ENCODE data around the gene GPC2.

The GPC2 gene

DNA sequence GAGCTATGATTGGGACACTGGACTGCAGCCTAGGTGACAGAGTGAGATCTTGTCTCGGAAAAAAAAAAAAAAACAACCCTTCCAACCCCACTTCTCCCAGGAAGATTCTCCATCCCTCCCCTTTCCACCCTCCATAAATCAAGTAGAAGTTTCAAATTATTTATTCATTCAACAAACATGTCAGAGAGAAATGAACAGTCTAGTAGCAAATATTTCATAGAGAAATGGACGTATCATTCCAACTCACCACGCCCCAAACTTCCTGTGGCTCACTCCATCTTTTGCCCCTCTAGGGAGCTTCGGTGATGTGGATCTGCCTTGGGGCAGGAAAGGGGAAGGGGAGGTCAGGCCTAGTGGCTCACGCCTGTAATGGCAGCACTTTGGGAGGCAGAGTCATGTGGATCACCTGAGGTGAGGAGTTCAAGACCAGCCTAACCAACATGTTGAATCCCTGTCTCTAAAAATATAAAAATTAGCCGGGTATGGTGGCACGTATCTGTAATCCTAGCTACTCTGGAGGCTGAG lies 18.0 kb downstream of the GPC2 start:
- Histone ChIP-seq H3K4me3 (replicated peaks; ENCODE audit: insufficient read depth, low read length) (peak overlapping the region; percentile 79), H3K27ac (replicated peaks) (peak overlapping the region; percentile 65), H3K27me3 (ENCODE audit: insufficient read depth, poor library complexity, severe bottlenecking) (no peaks in the 10 kb centered on the region)
- TF ChIP-seq REST (IDR thresholded peaks at IDR 0.05; ENCODE audit: insufficient replicate concordance, low read depth) (no peak), POLR2AphosphoS5 (IDR thresholded peaks at IDR 0.05; ENCODE audit: low read depth) (no peak), GABPA (IDR thresholded peaks at IDR 0.05; ENCODE audit: low read depth) (no peak), SPI1 (IDR thresholded peaks at IDR 0.05; ENCODE audit: borderline replicate concordance, low read depth) (no peak)
- TF ChIP-seq, protein P1, sequence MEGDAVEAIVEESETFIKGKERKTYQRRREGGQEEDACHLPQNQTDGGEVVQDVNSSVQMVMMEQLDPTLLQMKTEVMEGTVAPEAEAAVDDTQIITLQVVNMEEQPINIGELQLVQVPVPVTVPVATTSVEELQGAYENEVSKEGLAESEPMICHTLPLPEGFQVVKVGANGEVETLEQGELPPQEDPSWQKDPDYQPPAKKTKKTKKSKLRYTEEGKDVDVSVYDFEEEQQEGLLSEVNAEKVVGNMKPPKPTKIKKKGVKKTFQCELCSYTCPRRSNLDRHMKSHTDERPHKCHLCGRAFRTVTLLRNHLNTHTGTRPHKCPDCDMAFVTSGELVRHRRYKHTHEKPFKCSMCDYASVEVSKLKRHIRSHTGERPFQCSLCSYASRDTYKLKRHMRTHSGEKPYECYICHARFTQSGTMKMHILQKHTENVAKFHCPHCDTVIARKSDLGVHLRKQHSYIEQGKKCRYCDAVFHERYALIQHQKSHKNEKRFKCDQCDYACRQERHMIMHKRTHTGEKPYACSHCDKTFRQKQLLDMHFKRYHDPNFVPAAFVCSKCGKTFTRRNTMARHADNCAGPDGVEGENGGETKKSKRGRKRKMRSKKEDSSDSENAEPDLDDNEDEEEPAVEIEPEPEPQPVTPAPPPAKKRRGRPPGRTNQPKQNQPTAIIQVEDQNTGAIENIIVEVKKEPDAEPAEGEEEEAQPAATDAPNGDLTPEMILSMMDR (IDR thresholded peaks at IDR 0.05; ENCODE audit: insufficient read depth, low read length): no peak
- DNase-seq (ENCODE audit: low read depth in 1 of 2, low spot score in 1 of 2): peak in 1 of 2 experiments; percentile 43

GRCh38 chr7:100158229-100159098 lies 18.7 kb downstream of the GPC2 start, which contains the start of gene TRAPPC14:
Gene TRAPPC14 (minus strand): TSS chr7:100158723. CDS start chr7:100158499, 224 bp downstream.
- peak; percentile 65 to 93 for DNase-seq (ENCODE audit: low read depth in 1 of 2, low spot score in 1 of 2)
- no peaks in the 10 kb centered on the region for H3K27me3 ChIP-seq (ENCODE audit: insufficient read depth, poor library complexity, severe bottlenecking)
- TF ChIP-seq, protein P1 (IDR thresholded peaks at IDR 0.05; ENCODE audit: insufficient read depth, low read length): no peak
- peak; percentile 79 for TF ChIP-seq SPI1 (IDR thresholded peaks at IDR 0.05; ENCODE audit: borderline replicate concordance, low read depth)
- TF ChIP-seq POLR2AphosphoS5 (IDR thresholded peaks at IDR 0.05; ENCODE audit: low read depth): peak; percentile 36
- TF ChIP-seq GABPA (IDR thresholded peaks at IDR 0.05; ENCODE audit: low read depth): peak; percentile 81
- TF ChIP-seq REST (IDR thresholded peaks at IDR 0.05; ENCODE audit: insufficient replicate concordance, low read depth): no peak

GRCh38 chr7:100157334-100158228 lies 19.6 kb downstream of the GPC2 start:
- peak; percentile 50 to 59 for DNase-seq (ENCODE audit: low read depth in 1 of 2, low spot score in 1 of 2)
- TF ChIP-seq SPI1 (IDR thresholded peaks at IDR 0.05; ENCODE audit: borderline replicate concordance, low read depth) (no peak), REST (IDR thresholded peaks at IDR 0.05; ENCODE audit: insufficient replicate concordance, low read depth) (no peak), POLR2AphosphoS5 (IDR thresholded peaks at IDR 0.05; ENCODE audit: low read depth) (no peak), GABPA (IDR thresholded peaks at IDR 0.05; ENCODE audit: low read depth) (no peak)
- TF ChIP-seq, protein P1 (IDR thresholded peaks at IDR 0.05; ENCODE audit: insufficient read depth, low read length): no peak

More at GRCh38 chr7:100158229-100159098, 18.7 kb downstream of the GPC2 start, which contains the start of gene TRAPPC14:
- Histone ChIP-seq H3K4me3 (replicated peaks; ENCODE audit: insufficient read depth, low read length) (peak within 1 kb of the TSS; percentile 79), H3K27ac (replicated peaks) (peak within 1 kb of the TSS; percentile 65)

More at GRCh38 chr7:100157334-100158228, 19.6 kb downstream of the GPC2 start:
- peak overlapping the region; percentile 65 for H3K27ac ChIP-seq (replicated peaks)
- H3K4me3 ChIP-seq (replicated peaks; ENCODE audit: insufficient read depth, low read length): peak overlapping the region; percentile 79
- no peaks in the 10 kb centered on the region for H3K27me3 ChIP-seq (ENCODE audit: insufficient read depth, poor library complexity, severe bottlenecking)
